RPMI8226 (cell line): ENCODE data around the gene HID1.
A peak's percentile ranks its signal among the peaks of the same experiment; 100 is the strongest.
"Not testable (repeated sequence)": the region's sequence is repeated elsewhere in the genome, so short reads cannot be mapped to it uniquely, and the experiment has no call there.

Experiments used
- DNase-seq: peaks from one replicate; pipeline ENCODE4 v3.0.0-alpha.2; 2015

HID1 gene

DNA sequence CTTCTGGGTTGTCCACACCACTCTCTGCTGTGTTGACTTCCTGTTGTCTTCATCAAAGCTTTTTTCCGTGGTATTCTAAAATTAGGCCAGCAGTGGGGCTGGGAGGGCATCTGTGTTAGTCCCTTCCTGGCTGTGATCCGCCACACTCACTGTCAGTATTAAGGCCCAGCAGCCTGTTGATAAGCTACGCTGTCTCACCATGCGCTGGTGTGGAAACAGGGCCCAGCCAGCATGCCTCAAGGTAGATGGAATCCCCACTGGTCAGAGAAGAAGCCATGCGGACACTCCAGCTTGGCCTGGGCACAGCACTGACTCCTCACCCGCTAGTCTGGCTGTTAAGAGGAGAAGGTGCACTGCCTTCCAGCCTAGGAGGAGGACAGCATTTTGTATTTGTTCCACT is 26.2 kb upstream of the HID1 start:
- no peak for DNase-seq

DNA sequence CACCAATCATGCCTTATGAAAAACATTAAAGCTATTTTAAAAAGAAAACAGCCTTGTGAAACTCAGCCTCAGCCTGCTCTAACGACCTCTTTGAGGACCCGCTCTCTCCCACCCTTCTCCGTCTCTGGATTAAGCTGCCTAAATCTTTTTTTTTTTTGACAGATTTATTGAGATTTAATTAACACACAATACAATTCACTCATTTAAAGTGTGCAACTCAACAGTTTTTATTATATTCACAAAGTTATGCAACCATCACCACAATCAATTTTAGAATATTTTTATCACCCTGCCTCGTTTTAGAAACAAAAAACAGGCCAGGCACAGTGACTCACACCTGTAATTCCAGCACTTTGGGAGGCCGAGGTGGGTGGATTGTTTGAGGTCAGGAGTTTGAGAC is 23.3 kb upstream of the HID1 start:
- no peak for DNase-seq

DNA sequence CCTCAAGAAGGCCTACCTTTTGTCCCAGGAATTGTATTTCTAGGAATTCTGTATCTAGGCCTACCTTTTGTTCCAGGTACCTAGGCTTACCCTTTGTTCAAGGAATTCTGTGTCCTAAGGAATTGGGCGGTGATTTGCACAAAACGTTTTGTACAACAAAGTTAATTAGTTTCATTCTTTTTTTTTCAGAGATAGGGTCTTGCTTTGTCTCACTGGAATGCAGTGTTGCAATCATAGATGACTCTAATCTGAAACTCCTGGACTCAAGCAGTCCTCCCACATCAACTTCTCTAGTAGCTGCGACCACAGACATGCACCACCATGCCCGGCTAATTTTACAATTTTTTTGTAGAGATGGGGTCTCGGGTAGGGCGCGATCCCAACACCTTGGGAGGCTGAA is 21.9 kb upstream of the HID1 start:
- no peak for DNase-seq

DNA sequence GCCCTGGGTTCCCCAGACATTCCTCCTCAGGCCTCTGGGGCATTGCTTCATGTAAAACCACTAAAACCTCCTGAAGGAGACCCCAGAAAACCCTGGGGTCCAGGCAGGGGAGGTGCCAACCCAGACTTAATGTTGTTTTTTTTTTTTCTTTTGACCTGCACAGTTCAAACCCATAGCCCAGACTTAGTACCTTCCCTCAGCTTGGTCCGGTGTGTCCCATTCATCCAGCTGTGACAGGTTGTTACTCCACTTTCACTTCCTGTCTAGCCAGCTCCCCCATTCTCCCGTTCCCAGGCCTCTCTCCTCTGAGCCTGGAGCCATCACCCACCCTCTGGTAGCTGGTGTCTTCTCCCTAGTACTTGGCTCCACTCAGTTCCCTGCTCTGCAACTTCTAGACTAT is 19.7 kb upstream of the HID1 start:
- DNase-seq = no peak

DNA sequence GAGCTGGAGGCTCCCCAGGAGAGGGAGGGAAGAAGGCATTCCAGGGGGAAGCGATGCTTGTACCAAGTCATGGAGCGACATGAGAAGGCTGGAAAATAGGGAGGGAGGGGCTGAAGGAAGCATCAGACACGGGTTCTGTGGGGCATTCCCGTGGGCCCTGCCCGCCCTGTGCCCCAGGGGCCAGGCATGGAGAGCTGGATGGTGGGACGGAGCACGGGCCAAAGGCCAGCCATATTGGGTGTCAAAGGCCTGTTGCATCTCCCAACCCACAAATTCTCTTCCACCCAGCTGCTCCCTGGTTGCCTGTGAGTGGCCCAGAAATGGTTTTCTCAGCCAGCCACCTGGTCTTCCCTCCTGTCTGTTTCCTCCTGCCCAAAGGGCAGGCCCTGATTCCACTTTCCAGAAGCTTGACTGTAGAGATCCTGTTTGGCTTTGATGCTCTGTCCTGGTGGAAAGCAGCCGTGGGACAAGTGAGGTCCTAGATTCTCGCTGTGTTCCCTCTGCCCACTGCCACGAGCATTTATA is 18.1 kb upstream of the HID1 start:
- DNase-seq = no peak

DNA sequence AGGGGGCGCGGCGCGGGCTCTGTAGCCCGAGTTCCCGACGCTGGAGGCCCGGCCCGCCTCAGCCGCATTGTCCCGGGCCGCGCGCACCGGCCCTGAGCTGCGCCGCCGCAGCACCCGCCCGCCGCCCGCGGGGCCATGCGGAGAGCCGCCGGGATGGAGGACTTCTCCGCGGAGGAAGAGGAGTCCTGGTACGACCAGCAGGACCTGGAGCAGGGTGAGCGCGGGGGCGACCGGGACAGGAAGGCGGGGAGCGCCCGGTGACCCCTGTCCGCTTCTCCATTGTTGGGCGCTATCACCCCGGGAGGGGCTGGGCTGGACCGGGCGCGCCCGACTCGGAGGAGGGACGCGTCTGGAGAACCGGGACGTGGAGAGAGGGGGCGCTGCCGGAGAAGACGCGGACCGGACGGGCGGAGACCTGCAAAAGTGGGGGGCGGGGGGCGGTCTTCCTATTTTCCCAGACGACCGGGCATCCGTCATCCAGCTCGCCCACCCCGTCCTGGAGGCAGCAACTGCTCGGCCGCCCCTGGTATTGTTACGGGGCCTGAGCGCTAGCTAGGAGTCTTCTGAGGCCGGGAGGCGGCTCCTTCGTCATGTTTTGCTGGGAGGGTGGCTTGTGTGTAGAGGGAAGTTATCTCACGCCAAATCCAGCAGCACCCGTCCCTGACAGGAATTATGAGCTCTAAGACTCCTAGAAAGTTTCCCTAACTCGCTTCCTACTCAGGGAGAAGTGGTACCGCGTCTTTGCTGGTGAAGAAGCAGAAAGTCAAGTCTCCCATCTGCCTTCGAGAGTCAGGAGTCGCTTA is 15.6 kb upstream of the HID1 start:
- DNase-seq = peak; percentile 61

DNA sequence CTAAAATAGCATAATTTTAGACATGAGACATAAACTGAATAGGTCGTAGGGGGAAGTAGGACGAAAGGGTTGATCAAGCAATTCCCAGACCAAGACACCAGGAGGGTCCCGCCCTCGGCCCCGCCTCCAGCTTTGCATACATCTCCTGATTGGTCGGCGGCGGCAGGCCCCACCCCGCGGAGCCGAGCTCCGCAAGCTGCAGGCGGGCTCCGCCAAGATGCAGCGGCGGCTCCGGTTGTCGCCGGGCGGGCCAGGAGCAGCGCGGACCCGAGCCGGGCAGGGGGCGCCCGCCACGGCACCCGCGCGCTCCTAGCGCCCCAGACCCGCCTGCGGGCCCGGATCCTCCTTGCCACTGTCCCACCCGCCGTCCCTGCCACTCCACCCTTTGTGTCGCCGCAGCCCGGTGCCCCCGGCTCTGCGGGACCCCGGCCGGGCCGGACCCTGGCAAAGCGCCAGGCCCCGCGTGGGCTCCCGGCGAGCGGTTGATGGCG is 14.9 kb upstream of the HID1 start, which contains the start of gene CDR2L:
TSS of gene CDR2L (plus strand) at position 215 of the 491 bp plus-strand sequence. CDS start 412 bp downstream, outside the sequence.
- peak; percentile 97 for DNase-seq

DNA sequence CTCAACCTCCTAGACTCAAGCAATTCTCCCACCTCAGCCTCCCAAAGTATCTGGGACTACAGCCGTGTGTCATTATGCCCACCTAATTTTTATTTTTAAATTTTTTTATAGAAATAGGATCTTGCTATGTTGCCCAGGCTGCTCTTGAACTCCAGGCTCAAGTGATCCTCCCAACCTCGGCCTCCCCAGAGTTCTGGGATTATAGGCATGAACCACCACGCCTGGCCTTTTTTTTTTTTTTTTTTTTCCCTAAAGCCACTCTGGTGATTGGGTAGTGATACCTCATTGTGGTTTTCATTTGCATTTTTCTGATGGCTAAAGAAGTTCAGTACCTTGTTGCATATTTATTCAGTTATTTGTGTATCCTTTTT is 13.6 kb upstream of the HID1 start:
- no peak for DNase-seq

DNA sequence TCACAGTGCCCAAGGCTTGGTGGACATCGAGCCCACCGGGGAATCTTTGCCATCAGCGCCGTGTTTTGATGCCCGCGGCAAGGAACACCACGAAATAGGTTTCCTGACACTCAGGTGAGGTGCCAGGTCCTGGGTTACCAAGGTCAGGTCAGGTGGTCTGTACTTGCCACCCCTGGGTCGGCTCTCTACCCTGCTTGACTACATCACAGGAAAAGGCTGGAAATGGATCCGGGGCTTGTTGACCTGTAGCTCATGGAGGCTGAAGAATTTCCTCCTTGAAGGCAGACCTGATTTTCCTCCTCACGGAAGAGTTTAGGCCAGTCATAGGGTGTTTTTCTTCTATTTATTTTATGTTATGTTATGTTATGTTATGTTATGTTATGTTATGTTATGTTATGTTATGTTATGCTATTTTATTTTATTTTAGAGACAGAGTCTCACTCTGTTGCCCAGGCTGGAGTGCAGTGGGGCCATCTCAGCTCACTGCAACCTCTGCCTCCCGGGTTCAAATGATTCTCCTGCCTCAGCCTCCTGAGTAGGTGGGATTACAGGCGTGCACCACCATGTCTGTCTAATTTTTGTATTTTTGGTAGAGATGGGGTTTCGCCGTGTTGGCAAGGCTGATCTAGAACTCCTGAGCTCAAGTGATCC is 10.2 kb upstream of the HID1 start:
- peak; percentile 15 for DNase-seq

DNA sequence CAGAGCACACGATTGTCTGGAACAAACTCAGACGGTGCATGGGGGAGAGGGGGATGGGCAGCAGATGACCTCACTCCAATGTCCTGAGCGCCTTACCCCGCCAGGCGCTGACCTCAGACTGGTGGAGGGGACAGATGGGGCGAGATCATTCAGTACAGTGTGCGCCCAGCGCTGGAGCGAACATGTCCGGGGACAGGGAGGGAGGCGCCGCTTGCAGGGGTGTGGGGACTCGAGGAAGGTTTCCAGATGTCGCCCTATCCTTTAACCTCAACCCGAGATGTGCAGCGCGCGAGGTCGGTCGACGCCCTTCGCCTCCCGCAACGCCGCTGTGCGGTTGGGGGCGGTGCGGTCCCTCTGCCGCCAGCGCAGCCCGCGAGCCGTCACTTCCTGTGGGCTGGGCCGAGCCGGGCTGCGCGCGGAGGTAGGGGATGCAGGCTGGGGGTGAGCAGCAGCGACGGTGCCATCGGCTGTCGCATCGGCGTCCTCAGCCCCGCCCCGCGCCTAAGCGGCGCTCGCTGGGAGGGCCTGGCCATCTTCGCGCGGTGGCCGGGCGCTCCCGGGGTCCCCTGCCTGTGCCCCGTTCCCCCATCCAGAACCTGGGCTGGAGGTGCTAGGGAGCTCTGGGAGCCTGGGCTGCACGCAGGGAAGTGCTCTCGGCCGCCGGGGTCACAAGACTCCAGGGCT is 9.6 kb upstream of the HID1 start:
- peak; percentile 88 for DNase-seq

DNA sequence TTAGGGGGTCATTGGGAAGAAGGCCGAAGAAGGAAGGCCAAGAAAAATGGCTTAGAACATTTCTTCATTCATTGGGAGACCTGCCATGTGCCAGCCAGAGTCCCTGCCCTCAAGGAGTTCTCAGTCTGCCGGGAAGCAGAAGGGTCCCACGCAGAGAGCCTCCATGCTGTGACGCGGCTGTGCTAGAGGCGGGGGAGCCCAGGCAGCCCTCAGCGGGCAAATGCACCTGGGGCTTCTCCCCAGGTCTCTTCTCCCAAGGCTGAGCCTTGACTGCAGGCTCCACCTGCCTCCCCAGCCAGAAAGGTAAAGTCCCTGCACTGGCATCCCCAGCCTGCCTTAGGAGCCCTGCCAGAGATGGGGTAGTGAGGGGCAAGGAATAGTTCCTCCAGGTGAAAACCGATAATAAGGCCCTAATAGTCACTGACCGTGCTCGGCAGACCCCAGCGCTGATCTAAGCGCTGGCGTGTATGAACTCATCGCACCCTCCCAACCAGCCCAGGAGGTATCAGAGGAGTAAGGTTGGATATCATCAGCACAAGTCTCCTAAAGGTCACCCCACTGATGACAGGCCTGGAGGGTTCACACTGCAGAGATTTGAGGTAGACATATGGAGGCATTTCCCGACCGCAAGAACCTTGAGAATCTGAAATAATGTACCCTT is 8.9 kb upstream of the HID1 start:
- DNase-seq = no peak

DNA sequence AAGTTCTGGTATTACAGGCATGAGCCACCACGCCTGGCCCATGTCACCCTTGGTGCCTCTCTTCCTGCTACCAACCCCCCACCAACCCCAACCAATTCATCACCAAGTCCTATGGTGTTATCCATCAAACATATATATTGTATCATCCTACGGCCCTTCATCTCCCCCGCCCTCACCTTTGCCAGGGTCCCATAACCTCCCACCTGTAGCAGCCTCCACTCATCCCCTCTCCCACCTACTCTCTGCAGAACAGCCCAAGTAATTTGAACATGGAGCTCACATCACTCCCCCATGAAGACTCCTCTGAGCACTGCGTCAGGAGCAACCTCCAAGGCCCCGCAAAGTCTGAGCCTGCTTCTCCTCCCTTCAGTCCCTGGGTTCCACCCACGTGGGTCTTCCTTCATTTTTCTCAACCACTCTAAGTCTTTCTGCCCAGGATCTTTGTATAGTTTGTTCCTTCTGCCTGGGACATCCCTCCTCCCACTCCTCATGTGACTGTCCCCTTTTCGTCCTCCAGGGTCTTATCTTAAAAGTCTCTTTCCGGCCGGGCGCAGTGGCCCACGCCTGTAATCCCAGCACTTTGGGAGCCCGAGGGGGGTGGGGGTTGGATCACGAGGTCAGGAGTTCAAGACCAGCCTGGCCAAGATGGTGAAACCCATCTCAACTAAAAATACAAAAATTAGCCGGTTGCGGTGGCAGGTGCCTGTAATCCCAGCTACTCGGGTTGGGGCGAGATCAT is 7.0 kb upstream of the HID1 start:
- DNase-seq = no peak

DNA sequence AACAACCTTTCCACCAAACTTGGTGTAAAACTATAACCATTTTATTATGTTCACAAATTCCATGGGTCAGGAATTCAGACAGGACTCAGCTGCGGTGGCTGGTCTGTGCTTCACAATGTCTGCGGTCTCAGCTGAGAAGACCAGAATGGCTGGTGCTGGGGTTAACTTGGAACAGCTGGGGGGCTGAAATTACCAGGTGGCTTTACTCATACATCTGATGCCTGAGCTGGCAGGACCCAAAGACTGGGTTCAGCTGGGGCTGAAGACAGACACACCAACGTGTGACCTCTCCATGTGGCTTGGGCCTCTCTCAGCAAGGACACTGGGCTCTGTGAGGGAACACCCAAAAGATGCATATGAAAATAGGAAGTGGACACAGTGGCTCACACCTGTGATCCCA is 5.7 kb upstream of the HID1 start:
- DNase-seq = no peak

DNA sequence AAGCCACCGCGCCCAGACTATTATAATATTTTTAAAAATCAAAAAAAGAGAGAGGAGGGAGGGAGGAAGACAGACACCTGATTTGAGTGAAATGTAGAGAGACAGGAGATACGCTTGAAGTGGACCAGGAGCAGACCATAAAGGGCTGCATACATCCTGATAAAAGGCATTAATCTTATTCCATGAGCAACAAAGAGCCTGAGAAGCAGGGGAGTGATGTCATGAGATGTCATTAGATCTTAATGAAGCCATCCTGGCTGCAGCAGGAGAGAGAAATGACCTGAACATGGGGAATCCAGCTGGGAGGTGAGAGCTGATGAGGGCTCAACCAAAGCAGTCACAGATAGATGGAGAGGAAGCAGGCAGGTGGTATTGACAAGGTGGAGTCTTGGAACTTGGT is 5.2 kb upstream of the HID1 start:
- no peak for DNase-seq

DNA sequence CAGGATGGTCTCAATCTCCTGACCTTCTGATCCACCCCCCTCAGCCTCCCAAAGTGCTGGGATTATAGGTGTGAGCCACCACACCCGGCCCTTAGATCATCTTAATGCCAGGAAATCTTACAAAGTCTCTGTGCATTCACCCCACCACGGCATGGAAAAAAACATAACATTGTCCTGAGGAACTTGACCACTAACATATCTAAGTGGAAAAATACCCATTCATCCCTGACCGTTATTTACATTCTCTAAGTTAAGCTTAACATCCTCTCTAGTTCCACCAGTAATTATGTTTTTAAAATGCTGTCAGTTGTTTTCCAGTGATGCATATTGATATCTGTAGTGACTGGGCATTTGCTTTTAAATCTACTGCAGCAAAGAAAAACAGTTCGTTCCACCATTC is 3.4 kb upstream of the HID1 start:
- DNase-seq = no peak

DNA sequence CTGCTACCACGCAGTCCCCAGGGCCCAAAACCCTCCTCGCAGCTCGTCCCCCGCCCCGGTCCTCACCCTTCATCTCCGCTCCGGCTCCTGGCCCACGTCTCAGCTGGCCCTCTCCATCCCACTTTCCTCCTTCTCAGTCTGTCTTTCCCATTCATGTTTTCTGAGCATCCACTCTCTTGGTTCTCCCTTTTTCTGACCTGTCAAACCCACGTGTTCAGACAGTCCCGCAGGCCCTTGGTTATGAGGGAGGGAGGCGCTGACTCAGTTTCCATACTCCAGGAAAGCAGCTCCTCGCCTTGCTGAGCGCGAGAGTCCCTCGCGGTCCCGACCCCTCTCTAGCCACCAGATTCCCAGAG is 392 bp upstream of the HID1 start:
- no peak for DNase-seq

DNA sequence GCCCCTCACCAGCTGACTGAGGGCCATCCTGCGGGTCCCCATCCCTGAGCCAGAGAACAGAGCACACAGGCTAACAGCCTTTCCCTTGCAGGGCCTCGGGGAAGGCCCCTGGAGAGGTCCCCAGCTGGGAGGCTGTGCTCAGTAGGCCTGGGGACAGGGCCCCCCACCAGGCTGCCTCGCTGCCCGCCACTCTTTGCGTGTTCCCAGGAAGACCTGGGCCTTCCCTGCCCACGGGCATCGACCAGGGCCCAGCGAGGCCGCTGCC is 785 bp downstream of the HID1 start:
- peak; percentile 20 for DNase-seq

DNA sequence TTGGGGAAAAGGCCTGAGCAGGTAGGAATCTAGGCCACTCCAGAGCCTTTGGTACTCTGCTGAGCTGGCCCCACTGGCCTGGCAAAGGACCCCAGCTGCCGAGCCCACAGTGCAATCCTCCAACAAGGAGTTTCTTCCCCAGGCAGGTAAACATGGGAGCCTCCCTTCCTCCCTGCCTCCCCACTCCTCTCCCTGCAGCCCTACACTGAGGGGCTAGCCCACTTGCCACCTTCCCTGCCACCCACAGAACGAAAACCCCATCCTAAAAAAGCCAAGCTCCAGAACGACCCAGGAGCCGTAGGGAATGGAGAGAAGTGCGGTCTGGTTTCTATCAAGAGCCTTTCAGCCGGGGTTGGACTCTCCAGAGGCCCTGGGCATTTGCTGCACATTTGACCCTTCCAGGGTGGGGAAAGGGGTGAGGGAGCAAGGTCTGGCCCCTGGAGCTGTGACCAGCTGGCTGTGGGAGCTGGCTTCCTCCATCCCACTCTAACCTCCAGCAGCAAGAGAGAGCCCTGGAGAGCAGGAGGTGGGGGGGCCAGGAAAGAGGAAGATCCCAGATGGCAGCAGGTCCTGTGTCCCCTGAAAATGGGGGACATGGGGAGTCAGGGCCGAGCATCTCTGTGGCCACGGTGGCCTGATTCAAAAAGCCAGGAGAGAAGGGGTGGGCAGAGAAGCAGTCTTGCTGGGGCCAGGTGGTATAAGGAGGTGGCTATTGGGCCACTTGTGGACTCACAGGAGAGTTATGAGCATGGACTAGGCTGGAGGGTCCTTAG is 1.3 kb downstream of the HID1 start:
- DNase-seq = no peak

DNA sequence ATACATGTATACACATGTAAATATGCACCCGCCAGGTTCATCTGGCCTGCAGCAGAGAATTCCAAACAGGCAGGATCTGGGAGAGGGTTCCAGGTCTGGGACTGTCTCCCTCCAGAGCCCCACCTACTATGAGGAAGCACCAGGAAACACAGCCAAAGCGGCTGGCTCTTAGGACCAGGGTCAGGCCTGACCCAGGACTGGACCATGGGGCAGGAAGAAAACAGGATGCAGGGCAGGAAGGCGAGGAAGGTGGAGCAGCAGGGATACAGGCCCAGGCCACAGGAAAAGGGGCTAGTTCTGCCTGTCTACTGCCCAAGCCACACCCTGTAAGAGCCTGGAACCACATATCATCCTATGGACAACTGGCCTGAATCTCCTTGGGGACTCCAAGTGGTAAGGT is 2.2 kb downstream of the HID1 start:
- no peak for DNase-seq

DNA sequence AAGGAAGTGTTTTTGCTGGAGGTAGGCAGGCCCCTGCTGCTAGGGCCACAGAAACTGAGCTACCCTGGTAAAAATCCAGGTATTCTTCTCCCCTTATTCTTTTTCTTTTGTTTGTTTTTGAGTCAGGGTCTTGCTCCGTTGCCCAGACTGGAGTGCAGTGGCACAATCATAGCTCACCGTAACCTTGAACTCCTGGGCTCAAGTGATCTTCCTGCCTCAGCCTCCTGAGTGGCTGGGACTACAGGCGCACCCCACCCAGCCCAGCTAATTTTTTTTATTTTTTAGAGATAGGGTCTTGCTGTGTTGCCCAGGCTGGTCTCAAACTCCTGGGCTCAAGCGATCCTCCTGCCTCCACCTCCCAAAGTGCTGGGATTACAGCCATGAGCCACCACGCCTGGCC is 3.1 kb downstream of the HID1 start:
- not testable (repeated sequence) for DNase-seq

DNA sequence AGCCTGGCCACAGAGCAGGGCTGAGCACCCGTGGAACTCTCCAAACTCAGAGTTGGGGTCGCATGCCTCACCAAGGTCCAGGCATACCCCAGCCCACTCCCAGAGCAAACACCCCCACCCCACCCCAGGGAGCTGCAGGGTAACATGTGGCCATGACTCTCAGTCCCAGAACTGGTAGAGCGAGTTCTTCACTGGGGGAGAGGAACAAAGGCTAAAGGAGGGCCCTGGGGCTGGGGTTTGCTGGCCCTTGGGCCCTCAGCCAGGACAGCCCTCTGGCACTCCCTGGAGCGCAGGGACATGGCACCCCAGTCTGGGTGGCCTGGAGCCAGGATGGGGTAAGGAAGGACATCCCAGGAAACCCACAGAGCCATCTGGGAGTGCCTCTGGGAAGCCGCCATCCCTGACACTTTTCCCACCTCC is 4.2 kb downstream of the HID1 start:
- no peak for DNase-seq
